GM12878 (cell line): Measurements from ENCODE around the gene ARID4B.

Experiments used
- ASH2L ChIP-seq: fragments of 300-600, 200-600 bp; sonication (generic); IDR thresholded peaks from 2 replicates; pipeline ENCODE4 v1.6.1; 2017; ENCODE audit warnings: low read depth, mild to moderate bottlenecking, borderline replicate concordance
- CTCF ChIP-seq, 3 experiments: IDR thresholded peaks in 2 of 3; conservative IDR thresholded peaks in 1 of 3; 2 replicates each; pipeline ENCODE4 v1.5.1; 2011; ENCODE audit warnings: low read depth in 3 of 3, low read length in 3 of 3, mild to moderate bottlenecking in 3 of 3, control low read depth in 2 of 3, moderate library complexity in 2 of 3, inconsistent platforms in 1 of 3, mixed read lengths in 1 of 3; ENCODE audit not compliant: control insufficient read depth in 2 of 3, insufficient read depth in 1 of 3; ENCODE audit errors: extremely low read depth in 1 of 3
- ETV6 ChIP-seq, 2 experiments: fragments of 450-650 bp in 1 of 2; IDR thresholded peaks in 1 of 2; conservative IDR thresholded peaks in 1 of 2; 2 replicates each; pipeline ENCODE4 v1.6.1; 2014; ENCODE audit warnings: antibody characterized with exemption in 1 of 2, borderline replicate concordance in 1 of 2, low read depth in 1 of 2, mild to moderate bottlenecking in 1 of 2, moderate library complexity in 1 of 2
- NFYB ChIP-seq: IDR thresholded peaks from 2 replicates; pipeline ENCODE4 v1.6.1; 2011; ENCODE audit warnings: low read depth, mild to moderate bottlenecking, low read length, improper control_type of control experiment, moderate library complexity; ENCODE audit not compliant: insufficient read depth
- TAF1 ChIP-seq: IDR thresholded peaks from 2 replicates; pipeline ENCODE4 v1.6.1; 2011; ENCODE audit warnings: mild to moderate bottlenecking, low read depth, low read length, borderline replicate concordance
- TF ChIP-seq, protein P1 (sequence below): IDR thresholded peaks from 2 replicates; pipeline ENCODE4 v1.6.1; 2012; ENCODE audit warnings: low read depth, low read length, improper control_type of control experiment

GRCh38 chr1:235207209-235207565 is 120.8 kb downstream of the ARID4B start:
- TF ChIP-seq, protein P1, sequence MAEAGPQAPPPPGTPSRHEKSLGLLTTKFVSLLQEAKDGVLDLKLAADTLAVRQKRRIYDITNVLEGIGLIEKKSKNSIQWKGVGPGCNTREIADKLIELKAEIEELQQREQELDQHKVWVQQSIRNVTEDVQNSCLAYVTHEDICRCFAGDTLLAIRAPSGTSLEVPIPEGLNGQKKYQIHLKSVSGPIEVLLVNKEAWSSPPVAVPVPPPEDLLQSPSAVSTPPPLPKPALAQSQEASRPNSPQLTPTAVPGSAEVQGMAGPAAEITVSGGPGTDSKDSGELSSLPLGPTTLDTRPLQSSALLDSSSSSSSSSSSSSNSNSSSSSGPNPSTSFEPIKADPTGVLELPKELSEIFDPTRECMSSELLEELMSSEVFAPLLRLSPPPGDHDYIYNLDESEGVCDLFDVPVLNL = no peak
- TF ChIP-seq TAF1 (no peak), NFYB (no peak), CTCF (IDR thresholded peaks at IDR 0.05 in 2 of 3, conservative IDR thresholded peaks at IDR 0.05 in 1 of 3; ENCODE audit: control insufficient read depth in 2 of 3, extremely low read depth in 1 of 3, insufficient read depth in 1 of 3, low read depth in 3 of 3, low read length in 3 of 3) (no peak), ETV6 (conservative IDR thresholded peaks at IDR 0.05 in 1 of 2, IDR thresholded peaks at IDR 0.05 in 1 of 2; ENCODE audit: borderline replicate concordance in 1 of 2, low read depth in 1 of 2) (no peak), ASH2L (no peak)
